Measurements from ENCODE around the gene TOB2. TPM values are rescaled to one million over a fixed set of nuclear protein-coding genes. Genes with fewer than 3 reads are reported as not detected.

TOB2 gene
- total RNA-seq: 24.4 and 28.9 TPM in 2 replicates

GRCh38 chr22:41446639-41447434, at the start of gene TOB2:
Gene TOB2 (minus strand): TSS chr22:41446801. CDS start chr22:41437345, 9,456 bp downstream.

GRCh38 chr22:41468381-41469217, 22.0 kb upstream of the TOB2 start, which contains the start of the genes ACO2 and PHF5A:
Gene ACO2 (plus strand): TSS chr22:41469117. CDS start chr22:41469147, 30 bp downstream.
Gene PHF5A (minus strand): TSS chr22:41468692. CDS start chr22:41468653, 39 bp downstream.

Other genes with a start within 250 kb of the TOB2 start
- gene L3MBTL2, start 241.5 kb downstream of the TOB2 start, total RNA-seq: 29.1 and 30.2 TPM in 2 replicates
- gene CHADL, start 205.9 kb downstream of the TOB2 start, total RNA-seq: 3.1 and 3.8 TPM in 2 replicates
- 225 and 231 TPM in 2 replicates for gene RANGAP1, start 160.6 kb downstream of the TOB2 start, total RNA-seq
- gene ZC3H7B, start 145.3 kb downstream of the TOB2 start, total RNA-seq: 92.6 and 102 TPM in 2 replicates
- gene TEF, start 64.9 kb downstream of the TOB2 start, total RNA-seq: 1.9 and 2.1 TPM in 2 replicates
- gene PHF5A, start 21.9 kb upstream of the TOB2 start, total RNA-seq: 60.4 and 77.1 TPM in 2 replicates
- 83.7 and 94.3 TPM in 2 replicates for gene ACO2, start 22.3 kb upstream of the TOB2 start, total RNA-seq
- 14.8 and 14.9 TPM in 2 replicates for gene POLR3H, start 97.7 kb upstream of the TOB2 start, total RNA-seq
- gene CSDC2, start 114.2 kb upstream of the TOB2 start, total RNA-seq: not detected in 2 replicates
- gene PMM1, start 143.0 kb upstream of the TOB2 start, total RNA-seq: 7.3 and 9.8 TPM in 2 replicates
- 49.4 and 53.1 TPM in 2 replicates for gene DESI1, start 174.2 kb upstream of the TOB2 start, total RNA-seq
- gene XRCC6, start 174.5 kb upstream of the TOB2 start, total RNA-seq: 431 and 469 TPM in 2 replicates
- gene SNU13, start 242.1 kb upstream of the TOB2 start, total RNA-seq: 161 and 168 TPM in 2 replicates